HG03280 (cell line): ENCODE measurements around the gene DNAI1.
"Not testable (repeated sequence)": the region's sequence is repeated elsewhere in the genome, so short reads cannot be mapped to it uniquely, and the experiment has no call there.

Source experiments
- ATAC-seq: cut with Tn5 transposase; IDR thresholded peaks from one replicate; pipeline ENCODE4 v1.9.1; 2021; ENCODE audit warnings: mild to moderate bottlenecking, moderate library complexity; ENCODE audit not compliant: unreplicated experiment

DNAI1 gene

DNA sequence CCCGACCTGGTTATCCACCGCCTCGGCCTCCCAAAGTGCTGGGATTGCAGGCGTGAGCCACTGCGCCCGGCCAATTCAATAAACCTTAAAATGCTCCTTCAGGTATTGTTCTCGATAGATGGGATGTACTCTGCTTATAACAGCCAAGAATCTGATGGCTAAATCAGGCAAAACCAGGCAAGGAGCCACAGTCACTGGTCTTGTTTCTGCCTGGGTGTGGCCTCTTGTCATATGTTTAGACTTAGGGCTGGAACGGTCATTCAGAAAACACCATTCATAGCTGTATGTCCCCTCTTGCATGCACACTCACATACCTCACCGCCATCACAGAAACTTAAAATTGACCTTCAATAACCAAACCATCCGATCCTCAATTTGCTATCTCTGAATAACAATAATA is 8.0 kb upstream of the DNAI1 start:
- no peak for ATAC-seq

DNA sequence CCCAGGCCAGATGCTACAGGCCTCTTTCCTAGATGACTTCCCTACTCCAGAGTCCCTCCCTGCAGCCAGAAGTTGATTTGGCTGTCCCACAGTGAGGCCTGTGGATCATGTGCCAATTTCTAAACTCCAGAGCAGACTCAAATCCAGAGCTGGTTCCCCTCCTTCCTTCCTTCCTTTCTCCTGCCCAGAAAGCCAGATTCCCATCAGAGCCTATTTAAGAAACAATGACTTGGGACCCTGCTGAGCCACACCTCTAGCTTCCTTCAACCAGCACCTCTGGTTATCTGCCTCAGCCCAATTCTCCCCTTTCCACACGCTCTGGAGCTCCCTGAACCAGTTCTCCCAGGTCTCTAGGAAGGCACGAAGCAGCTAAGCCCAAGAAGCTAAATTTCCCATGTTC is 7.5 kb upstream of the DNAI1 start:
- ATAC-seq, result no peak

DNA sequence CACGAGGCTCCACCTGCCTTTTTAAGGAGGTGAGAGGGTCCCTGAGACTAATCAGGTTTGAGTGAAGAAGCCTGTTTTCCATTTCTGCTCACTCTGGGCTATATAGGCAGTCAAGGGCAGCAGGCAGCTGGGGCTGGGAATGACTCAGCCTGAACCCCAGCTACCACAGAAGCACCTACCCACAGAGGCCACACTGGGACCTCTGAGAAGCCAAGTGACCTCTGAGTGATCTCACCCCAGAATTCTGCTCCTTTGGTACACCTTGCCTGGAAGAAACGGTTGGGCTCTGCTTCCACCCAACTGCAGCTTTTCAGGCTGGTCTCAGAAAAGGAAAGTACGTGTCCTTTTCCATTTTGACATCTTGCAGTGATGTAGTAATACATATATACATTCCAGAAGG is 7.1 kb upstream of the DNAI1 start:
- ATAC-seq, result no peak

DNA sequence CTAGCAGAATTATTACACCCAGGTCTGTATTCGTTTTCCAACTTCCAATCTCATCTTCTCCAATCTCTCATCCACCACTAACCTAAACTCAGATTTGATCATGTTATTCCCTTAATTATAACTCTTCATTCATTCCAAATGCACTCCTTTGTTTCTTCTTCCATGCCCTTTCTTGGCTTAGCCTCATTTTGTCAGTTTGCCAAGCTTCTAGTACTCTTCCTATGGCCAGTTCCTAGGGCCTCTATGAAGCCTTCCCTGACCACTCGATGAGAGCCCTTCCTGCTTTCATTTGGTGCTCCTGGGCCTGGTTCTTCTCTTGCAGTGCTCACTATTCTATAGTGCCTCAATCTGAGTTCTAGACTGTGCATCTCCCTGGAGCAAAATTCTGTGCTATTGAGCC is 6.0 kb upstream of the DNAI1 start:
- ATAC-seq, result no peak

DNA sequence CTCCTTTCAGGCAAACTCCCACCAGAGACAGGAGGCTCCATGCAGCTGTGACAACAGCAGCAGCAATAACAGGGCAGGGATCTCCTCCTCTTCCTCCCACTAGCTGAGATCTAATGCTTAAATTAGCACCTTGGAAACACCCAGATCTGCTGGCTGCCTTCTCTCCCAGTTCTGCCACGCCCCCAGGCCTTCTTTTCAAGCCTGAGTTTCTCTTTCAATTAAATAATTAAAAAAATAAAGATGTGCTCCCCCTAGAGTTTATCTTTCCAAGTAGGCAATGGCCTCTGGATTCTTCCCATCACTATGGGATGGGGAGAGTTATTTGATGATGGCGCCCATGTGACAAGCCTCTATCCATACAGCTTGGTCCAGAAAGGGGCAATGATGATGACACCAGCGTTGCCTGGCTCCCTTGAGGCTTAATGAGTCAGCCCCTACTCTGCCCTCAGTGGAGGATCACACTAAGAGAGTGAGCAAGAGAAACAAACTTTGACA is 4.0 kb upstream of the DNAI1 start:
- no peak for ATAC-seq

DNA sequence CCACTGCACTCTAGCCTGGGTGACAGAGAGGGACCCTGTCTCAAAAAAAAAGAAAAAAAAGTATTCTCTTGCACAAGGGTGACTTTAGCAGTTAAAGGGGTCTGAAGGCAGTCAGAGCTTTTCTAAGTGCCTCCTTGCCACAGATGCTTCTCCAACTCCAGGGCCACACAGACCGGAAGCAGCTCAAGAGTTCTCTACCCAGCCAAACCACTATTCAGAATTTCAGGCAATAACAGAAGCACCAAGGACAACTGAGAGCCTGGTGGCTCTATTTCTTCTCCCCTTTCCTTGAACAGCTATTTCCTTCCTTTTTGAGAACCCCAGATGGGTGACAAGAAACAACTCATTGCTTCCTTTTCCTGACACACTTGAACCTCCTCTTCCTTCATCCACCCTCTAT is 2.5 kb upstream of the DNAI1 start:
- ATAC-seq, result no peak

DNA sequence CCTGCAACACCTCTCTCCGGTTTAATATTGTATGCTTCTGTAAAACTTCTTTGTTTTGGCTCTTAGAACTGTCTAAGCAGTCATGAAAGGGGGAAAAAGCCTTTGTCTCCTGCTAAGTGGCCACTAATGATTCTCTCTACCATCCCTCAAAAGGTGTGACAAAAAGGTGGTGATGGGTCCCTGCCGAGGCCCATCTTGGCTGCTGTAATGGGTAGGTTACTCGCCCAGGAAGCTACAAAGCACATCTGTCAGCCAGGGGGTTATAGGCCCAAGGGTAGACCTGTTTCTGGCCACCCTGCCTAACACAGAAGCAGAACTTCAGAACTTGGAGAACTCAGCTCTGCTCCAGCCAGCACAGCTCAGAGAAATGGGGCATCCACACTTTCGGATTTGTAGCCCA is 1.9 kb upstream of the DNAI1 start:
- ATAC-seq, result no peak

DNA sequence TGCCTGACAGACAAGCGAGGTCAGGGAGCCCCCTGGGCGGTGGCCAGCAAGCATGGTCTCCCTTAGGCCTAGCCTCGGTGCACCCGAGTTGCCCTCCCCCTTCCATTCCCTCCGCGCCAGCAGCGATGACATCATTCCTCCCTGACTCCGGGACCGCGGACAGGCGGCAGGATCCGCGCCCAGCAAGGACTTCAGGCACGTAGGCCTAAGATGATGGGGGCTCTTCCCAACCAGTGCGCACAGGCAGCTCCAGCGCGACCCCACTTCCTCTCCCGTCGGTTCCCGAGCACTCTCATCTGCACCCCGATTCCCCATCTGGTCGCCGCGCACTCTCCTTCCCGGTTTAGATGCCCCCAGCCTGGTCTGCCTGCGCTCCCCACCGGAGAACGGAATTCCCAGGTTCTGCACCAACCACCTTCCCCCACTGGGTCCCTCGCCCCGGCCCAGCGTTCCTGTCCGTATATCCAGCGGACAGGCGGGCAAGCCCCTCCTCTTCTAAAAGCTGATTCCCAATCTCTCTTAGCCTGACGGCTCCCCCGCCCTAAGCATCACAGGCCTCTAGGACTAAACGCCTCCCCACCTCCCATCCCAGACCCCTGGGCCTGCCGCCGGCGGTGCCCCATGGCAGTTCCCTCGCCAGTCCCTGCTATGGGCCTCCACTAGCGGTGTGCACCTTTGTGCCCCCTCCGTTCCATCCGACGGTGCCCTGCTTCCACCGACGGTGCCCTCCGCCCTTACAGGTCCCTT is 1.2 kb upstream of the DNAI1 start:
- no peak for ATAC-seq

DNA sequence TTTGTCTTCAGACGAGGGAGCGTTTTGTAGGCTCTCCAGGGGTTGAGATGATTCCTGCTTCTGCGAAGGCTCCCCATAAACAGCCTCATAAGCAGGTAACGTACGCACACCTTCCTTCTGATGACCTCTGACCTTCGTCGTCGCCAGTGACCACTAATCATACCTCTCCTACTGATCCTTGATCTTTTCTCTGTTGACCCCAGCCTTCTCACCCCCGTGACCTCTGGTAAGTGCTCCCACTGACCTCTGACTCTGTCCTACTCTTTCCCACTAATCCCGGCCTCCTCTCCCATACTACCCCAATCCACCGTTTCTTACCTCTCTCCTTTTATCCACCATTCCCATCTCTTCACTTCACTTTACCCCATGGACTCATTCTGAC is 345 bp downstream of the DNAI1 start:
- no peak for ATAC-seq

DNA sequence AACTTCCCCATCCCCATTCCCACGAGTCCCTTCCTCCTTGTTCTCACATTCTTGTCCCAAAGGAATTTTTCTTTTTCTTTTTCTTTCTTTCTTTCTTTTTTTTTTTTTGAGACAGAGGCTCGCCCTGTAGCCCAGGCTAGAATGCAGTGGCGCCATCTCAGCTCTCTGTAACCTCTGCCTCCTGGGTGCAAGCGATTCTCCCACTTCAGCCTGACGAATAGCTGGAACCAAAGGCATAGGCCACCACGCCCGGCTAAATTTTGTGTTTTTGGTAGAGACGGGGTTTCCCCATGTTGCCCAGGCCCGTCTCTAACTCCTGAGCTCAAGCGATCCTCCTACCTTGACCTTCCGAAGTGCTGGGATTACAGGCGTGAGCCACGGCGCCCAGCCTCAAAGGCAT is 751 bp downstream of the DNAI1 start:
- no peak for ATAC-seq

DNA sequence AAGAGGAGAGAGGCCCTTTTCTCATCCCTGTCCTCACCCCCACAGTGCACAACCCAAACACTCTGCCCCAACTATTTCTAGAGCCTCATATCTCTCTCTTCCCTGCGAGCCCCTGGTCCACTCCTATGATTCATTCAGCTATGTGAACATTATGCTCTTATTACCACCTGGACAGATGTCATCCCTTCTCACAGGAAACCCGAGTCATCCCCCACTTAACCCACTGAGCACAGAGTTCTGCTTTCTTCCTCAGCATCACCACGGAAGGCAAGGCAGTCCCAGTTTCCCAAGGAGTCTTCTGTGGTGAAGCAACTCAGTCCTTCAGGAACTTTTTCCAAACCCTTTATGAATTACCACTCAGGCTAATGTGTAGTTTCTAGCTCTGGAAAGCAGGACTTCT is 1.3 kb downstream of the DNAI1 start:
- no peak for ATAC-seq

DNA sequence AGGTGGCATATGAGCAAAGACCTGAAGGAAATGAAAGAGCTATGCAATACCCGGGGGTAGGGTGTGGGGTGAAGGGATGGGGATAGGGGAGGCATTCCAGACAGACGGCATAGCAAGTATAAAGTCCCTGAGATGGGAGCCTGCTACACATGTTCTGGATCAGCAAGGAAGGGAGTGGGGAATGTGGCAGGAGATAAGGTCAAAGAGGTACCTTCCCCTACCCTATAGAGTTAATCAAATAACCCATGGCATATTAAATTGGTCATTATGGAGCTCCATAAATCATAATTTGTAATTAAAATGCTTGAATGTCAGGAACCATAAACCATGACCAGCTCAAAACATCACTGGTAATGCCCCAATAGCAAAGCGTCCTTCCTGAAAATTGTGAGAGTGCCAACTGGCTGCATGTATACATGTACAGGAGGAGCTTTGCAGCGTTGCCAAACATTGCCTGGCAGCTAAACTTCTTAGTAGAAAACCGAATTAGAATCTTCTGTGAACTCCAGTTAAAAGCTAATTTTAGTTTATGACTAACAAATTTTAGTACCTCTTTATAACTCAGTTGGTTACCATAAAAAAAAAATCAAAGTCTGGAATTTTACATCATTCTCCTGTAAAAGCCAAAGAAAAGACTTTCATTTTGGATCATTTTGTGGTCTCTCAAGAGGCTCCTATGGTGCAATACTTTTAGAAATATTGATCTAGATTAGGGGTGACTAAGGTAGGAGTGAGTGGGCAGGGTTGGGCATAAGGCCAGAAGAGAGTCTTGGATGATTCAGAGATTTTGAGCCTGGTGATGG is 4.7 kb downstream of the DNAI1 start:
- no peak for ATAC-seq

DNA sequence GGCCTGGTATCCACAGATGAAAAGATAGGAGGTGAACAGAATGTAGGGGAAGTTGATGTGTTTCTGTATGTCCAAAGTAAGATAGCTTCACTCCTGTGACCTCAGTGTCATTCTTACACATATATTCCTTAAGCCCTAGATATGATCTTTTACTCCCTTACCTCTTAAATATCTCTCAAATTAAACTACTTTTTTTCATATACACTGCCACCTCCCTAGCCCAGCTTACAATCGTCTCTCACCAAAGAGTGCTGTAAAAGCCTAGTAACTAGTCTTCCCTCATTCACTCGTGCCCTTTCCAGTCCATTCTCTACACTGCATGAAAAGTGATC is 5.3 kb downstream of the DNAI1 start:
- ATAC-seq, result no peak

DNA sequence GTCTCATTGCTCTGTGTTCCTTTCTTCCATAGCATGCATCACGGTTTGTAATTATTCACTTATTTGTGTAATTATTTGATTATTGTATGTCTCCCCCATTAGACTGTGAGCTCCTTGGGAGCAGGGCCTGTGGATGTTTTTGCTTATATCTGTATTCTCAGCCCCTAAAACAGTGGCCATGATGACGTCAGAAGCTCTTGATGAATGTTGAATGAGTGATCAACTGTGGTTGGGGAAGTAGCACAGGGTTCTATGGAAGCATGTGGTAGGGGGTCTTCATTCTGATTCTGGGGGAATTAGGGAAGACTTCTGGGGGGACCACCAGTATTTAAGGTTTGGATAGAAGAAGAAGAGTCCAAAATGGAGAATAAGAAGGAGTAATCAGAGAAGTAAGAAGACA is 6.0 kb downstream of the DNAI1 start:
- ATAC-seq, result no peak

DNA sequence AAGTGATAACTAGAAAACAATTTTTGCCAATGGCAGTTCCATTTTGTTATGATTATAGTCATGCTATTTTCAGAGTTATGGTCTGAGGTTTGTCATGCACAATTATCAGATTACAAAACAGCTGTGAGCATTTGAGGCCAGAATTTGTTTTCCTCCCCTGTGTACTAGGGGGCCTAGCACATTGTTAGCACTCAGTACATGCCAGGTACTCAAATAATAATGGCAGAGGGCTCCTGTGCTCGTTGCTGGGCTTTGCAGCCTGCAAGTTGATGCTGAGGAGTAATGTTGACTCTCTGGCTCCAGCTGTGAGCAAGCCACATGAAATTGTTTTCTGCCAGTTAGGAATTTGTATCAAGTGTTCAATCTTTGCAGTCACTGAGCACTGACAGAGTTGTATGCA is 6.9 kb downstream of the DNAI1 start:
- ATAC-seq, result no peak

DNA sequence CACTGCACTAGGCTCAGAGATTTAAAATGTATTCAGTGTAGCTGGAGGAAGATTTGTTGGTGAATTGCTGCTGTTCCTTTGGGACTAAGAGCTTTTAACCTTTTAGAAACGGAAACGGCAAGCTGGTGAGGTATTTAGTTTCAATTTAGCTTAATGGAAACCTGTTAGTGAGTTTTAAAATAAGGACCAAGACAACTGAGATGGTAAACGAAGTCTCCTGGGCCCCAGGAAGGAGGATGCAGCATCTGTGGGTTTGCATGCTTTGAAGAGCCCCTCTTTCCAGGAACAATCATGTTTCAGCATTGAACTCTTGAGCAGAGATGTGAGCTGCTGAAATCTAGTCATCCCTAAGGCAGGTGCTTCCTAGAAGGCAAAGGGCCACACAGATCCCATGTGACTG is 16.5 kb downstream of the DNAI1 start:
- ATAC-seq, result no peak

DNA sequence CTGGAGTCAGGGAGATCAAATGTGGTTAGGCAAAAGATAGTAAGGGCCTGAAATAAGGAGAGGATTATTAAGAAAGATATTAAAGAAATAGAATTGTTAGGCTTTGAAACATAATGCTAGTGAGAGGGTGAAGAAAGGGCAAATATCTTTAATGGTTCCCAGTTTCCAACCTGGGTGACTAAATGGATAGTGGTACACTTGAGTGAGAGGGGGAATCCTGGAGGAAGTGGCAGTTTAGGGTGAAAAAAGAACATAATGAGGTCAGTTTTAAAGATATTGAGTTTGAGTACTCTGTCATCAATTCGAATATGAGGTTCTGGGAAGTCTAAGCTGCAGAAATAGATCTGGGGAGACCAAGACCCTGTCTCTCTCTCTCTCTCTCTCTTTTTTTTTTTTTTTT is 18.9 kb downstream of the DNAI1 start:
- ATAC-seq, result no peak

DNA sequence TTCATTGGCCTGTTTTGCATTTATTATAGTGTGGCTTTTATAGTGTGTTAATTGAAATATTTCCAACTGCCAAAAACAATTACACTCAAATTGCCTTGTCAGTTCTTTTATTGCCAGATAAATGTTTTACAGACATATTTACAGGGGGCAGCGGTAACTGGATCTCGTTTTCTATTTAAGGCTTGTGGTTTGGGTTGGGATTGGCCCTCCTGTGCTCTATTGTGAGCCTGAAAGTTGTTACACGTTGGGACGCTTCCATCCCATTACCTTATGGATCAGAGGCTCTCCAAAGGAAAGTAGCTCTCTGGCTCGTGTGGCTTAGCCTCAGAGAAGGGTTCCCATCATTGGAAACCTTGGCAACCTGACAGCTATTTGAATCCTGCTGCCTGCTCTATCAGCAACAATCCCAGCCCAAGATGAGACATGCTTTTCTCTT is 20.8 kb downstream of the DNAI1 start:
- no peak for ATAC-seq

DNA sequence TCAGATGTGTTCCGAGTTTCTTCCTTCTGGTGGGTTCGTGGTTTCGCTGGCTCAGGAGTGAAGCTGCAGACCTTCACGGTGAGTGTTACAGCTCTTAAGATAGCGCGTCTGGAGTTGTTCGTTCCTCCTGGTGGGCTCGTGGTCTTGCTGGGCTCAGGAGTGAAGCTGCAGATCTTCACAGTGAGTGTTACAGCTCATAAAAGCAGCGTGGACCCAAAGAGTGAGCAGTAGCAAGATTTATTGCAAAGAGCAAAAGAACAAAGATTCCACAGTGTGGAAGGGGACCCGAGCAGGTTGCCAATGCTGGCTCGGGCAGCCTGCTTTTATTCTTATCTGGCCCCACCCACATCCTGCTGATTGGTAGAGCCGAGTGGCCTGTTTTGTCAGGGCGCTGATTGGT is 23.0 kb downstream of the DNAI1 start:
- not testable (repeated sequence) for ATAC-seq

DNA sequence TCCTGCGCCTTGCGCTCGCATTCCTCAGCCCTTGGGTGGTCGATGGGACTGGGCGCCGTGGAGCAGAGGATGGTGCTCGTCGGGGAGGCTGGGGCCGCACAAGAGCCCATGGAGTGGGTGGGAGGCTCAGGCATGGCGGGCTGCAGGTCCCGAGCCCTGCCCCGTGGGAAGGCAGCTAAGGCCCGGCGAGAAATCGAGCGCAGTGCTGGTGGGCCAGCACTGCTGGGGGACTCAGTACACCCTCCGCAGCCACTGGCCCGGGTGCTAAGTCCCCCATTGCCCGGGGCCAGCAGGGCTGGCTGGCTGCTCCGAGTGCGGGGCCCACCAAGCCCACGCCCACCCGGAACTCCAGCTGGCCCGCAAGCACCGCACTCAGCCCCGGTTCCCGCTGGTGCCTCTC is 24.1 kb downstream of the DNAI1 start:
- not testable (repeated sequence) for ATAC-seq

DNA sequence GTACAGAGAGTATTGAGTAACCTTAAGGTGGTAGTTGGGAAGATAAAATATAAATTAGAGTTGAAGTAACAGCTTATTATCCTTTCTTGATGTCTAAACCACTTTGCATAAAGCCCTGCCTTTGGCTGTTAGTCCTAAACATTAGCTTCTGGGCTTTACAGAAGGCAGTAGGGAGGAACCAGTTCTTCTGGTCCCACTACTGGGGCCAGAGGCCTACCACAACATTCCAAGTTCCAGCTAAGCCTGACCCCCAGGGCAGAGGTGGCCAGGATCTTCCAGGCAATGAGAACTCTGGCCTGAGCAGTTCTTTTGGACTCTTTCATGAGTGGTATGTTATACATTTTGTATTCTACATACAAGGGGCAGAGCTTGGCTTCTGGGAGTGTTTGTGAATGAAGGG is 26.1 kb downstream of the DNAI1 start:
- ATAC-seq, result no peak

DNA sequence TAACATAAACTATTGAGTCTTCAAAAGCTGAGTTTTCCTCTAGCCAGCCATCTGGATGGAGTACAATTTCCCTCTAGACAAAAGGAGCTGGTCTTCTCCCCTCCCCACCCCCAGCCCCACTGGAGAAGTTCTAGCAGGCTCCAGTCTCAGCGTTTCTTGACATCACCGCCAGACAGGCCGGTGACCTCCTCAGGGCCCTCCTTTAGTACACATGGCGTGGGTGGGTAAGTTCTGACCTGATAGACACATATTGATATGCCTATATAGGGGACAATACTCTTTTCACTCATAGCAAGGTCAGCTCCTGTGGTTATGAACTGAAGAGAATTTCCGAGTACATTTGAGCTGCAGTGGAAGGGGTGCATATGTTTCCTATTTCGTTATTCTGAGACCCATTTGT is 27.2 kb downstream of the DNAI1 start:
- ATAC-seq, result no peak

DNA sequence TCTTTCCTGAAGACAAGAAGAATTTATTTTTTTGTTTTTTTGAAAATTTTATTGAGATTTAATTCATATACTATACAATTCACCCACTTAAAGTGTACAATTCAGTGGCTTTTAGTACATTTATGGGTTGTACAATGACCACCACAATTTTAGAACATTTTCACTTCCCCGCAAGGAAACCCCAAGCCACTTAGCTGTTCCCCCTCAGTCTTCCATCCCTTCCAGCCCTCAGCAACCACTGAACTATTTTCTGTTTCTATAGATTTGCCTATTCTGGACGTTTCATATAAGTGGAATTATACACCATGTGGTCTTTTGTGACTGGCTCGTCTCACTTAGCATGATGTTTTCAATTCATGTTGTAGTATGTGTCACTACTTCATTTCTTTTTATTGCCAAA is 28.0 kb downstream of the DNAI1 start:
- no peak for ATAC-seq
